Brain microvascular endothelial cell (primary cell): ENCODE results near the gene UNC13B.

Experiments
- DNase-seq: peaks from one replicate; pipeline ENCODE4 v3.0.0-alpha.2; 2020
- H3K27ac ChIP-seq: fragments of 250-450 bp; sonication (Bioruptor Pico); 2 replicates; pipeline ENCODE4 v1.5.1; 2020; ENCODE audit warnings: mild to moderate bottlenecking, moderate library complexity
- H3K27me3 ChIP-seq: fragments of 250-450 bp; sonication (Bioruptor Pico); replicated peaks from 2 replicates; pipeline ENCODE4 v1.5.1; 2020; ENCODE audit warnings: mild to moderate bottlenecking
- H3K36me3 ChIP-seq: fragments of 250-450 bp; sonication (Bioruptor Pico); replicated peaks from 2 replicates; pipeline ENCODE4 v1.5.1; 2020; ENCODE audit warnings: mild to moderate bottlenecking
- H3K4me3 ChIP-seq: 2 replicates; pipeline ENCODE4 v1.5.1; 2011; ENCODE audit warnings: low read depth, mild to moderate bottlenecking, control low read depth, low read length, moderate library complexity
- in situ Hi-C: cut with HindIII; loops from 2 replicates; pipeline ENCODE4 v1.10.0; 2017; ENCODE audit warnings: low sequenced_read_pairs, low pct_ligation_motif_present
- TF ChIP-seq, protein P1 (sequence below): IDR thresholded peaks from 2 replicates; pipeline ENCODE4 v1.5.1; 2011; ENCODE audit warnings: low read depth, mild to moderate bottlenecking, moderate library complexity, low read length, control low read depth, inconsistent platforms; ENCODE audit errors: missing control alignments

The UNC13B gene

DNA sequence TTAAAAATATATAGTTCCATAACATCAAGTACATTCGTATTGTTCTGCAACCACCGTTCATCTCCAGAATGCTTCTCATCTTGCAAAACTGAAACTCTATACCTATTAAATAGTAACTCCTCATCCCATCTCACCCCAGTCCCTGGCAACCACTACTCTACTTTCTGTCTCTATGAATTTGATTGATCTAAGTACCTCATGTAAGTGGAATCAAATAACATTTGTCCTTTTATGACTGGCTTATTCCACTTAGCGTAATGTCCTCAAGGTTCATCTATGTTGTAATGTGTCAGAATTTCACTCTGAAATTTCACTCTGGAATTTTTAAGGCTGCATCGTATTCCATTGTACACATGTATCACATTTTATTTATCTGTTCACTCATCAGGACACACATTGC, 196.0 kb downstream of the UNC13B start:
- Histone ChIP-seq H3K36me3 (no peaks in the 10 kb centered on the region), H3K27me3 (no peaks in the 10 kb centered on the region), H3K4me3 (no peak overlapping the region), H3K27ac (no peak overlapping the region)
- TF ChIP-seq, protein P1, sequence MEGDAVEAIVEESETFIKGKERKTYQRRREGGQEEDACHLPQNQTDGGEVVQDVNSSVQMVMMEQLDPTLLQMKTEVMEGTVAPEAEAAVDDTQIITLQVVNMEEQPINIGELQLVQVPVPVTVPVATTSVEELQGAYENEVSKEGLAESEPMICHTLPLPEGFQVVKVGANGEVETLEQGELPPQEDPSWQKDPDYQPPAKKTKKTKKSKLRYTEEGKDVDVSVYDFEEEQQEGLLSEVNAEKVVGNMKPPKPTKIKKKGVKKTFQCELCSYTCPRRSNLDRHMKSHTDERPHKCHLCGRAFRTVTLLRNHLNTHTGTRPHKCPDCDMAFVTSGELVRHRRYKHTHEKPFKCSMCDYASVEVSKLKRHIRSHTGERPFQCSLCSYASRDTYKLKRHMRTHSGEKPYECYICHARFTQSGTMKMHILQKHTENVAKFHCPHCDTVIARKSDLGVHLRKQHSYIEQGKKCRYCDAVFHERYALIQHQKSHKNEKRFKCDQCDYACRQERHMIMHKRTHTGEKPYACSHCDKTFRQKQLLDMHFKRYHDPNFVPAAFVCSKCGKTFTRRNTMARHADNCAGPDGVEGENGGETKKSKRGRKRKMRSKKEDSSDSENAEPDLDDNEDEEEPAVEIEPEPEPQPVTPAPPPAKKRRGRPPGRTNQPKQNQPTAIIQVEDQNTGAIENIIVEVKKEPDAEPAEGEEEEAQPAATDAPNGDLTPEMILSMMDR, result no peak
- DNase-seq, result no peak
- in situ Hi-C loops, result no loop called here

GRCh38 chr9:35364817-35365585, 203.2 kb downstream of the UNC13B start:
- TF ChIP-seq, protein P1, result no peak
- H3K36me3 ChIP-seq, result peaks cover 1% of the 10 kb centered on the region
- no peaks in the 10 kb centered on the region for H3K27me3 ChIP-seq
- in situ Hi-C loops, result no loop called here
- H3K27ac ChIP-seq, result no peak overlapping the region
- H3K4me3 ChIP-seq, result no peak overlapping the region
- DNase-seq, result no peak

- Histone ChIP-seq H3K4me3 (no peak overlapping the region), H3K36me3 (peaks cover 3% of the 10 kb centered on the region), H3K27ac (no peak overlapping the region), H3K27me3 (no peaks in the 10 kb centered on the region)
- DNase-seq, result no peak
- TF ChIP-seq, protein P1, result no peak
- in situ Hi-C loops, result no loop called here
Observed at GRCh38 chr9:35366627-35367026, 204.8 kb downstream of the UNC13B start.

DNA sequence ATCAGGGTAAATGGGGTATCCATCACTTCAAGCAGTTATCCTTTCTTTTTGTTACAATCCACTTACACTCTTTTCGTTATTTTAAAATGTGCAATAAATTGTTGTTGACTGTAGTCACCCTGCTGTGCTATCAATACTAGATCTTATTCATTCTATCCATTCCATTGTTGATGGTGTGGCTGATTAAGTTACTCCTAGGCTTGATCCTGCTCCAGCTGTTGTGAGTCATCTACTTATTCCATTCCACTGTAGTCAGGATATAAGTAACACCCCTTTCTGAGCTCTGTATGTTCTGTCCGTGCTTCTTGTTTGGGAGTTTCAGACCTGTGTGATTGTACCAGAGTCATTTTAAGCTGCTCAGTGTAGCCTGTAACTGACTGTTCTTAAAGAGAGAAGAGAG, 205.6 kb downstream of the UNC13B start:
- no peak overlapping the region for H3K27ac ChIP-seq
- in situ Hi-C loops, result no loop called here

DNA sequence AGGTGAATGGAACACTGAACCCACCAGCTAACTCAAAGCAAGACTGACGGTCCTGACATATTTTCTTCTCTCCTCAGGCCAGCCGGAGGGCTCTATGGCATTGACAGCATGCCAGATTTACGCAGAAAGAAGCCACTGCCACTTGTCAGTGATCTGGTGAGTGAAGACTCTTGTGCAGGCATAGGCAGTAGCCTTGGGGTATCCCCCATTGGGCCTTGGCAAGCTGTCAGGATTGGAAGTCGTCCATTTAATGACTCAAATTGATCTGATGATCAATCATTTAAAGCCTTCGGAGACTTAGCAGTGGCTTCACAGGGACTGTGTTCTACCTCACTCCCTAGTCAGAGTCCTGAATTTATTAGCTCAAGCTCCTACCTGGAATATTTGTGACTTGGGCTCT, 208.4 kb downstream of the UNC13B start:
- in situ Hi-C loops, result no loop called here
- no peak for DNase-seq
- Histone ChIP-seq H3K36me3 (peaks cover 3% of the 10 kb centered on the region), H3K4me3 (no peak overlapping the region), H3K27me3 (no peaks in the 10 kb centered on the region), H3K27ac (no peak overlapping the region)
- TF ChIP-seq, protein P1, result no peak

More for the DNA sequence above, 205.6 kb downstream of the UNC13B start:
- H3K27me3 ChIP-seq, result no peaks in the 10 kb centered on the region
- TF ChIP-seq, protein P1, result no peak
- H3K36me3 ChIP-seq, result peaks cover 3% of the 10 kb centered on the region
- no peak overlapping the region for H3K4me3 ChIP-seq
- DNase-seq, result peak; percentile 88

GRCh38 chr9:35374436-35374835, 212.6 kb downstream of the UNC13B start:
- Histone ChIP-seq H3K4me3 (no peak overlapping the region), H3K36me3 (peaks cover 3% of the 10 kb centered on the region), H3K27ac (no peak overlapping the region), H3K27me3 (no peaks in the 10 kb centered on the region)
- in situ Hi-C loops, result no loop called here
- DNase-seq, result no peak
- TF ChIP-seq, protein P1, result no peak
